Activated CD8-positive, alpha-beta T cell treated with anti-CD3 and anti-CD28 coated beads for 36 hours (primary cell): ENCODE measurements around the gene TRIM6. TPM values are rescaled to one million over a fixed set of nuclear protein-coding genes. Genes with fewer than 3 reads are reported as not detected.
A peak's percentile ranks its signal among the peaks of the same experiment; 100 is the strongest.
"Not testable (repeated sequence)": the region's sequence is repeated elsewhere in the genome, so short reads cannot be mapped to it uniquely, and the experiment has no call there.

Experiments used
- ATAC-seq: fragments of 200-7000 bp; cut with Tn5 transposase; one replicate; pipeline ENCODE4 v1.10.0; 2021; ENCODE audit warnings: mild to moderate bottlenecking, moderate library complexity
- CTCF ChIA-PET: fragments of 350-600 bp; sonication (Branson Sonifier 250); formaldehyde crosslinking; loops from one replicate; lab custom pipeline; 2021; ENCODE audit warnings: antibody characterized with exemption; lab: Charles Lee
- POLR2A ChIA-PET: fragments of 350-600 bp; sonication (Branson Sonifier 250); formaldehyde crosslinking; loops from one replicate; lab custom pipeline; 2021; ENCODE audit warnings: antibody characterized with exemption; lab: Charles Lee
- DNase-seq: peaks from one replicate; pipeline ENCODE4 v3.0.0-alpha.2; 2020
- H3K27ac Mint-ChIP-seq: one replicate; pipeline ENCODE4 v1.8.0; 2021; ENCODE audit warnings: mild to moderate bottlenecking, mixed read lengths
- H3K27me3 Mint-ChIP-seq: one replicate; pipeline ENCODE4 v1.8.0; 2021; ENCODE audit warnings: mixed read lengths
- H3K36me3 Mint-ChIP-seq: one replicate; pipeline ENCODE4 v1.8.0; 2021; ENCODE audit warnings: low read depth, mixed read lengths
- H3K4me1 Mint-ChIP-seq: one replicate; pipeline ENCODE4 v1.8.0; 2021; ENCODE audit warnings: low read depth, mixed read lengths
- H3K4me3 Mint-ChIP-seq: one replicate; pipeline ENCODE4 v1.8.0; 2021; ENCODE audit warnings: mild to moderate bottlenecking, moderate library complexity, mixed read lengths
- H3K9me3 Mint-ChIP-seq: one replicate; pipeline ENCODE4 v1.8.0; 2021; ENCODE audit warnings: mixed read lengths
- intact Hi-C: fragments of 100-400 bp; cut with micrococcal nuclease; formaldehyde crosslinking; loops from one replicate; pipeline ENCODE4 v1.10.0; 2022
- total RNA-seq, 2 experiments: library from RNA; stranded (reverse); gene quantifications; one replicate each; pipeline ENCODE4 v1.2.3, GENCODE V29; 2021
- TF ChIP-seq, protein P1 (sequence below): fragments of 200-600 bp; IDR thresholded peaks from one replicate; pipeline ENCODE4 v1.8.0; 2022; ENCODE audit warnings: antibody characterized with exemption, mild to moderate bottlenecking

TRIM6 gene
- total RNA-seq, 2 experiments from 2014 or later: 0.32 to 0.47 TPM

DNA sequence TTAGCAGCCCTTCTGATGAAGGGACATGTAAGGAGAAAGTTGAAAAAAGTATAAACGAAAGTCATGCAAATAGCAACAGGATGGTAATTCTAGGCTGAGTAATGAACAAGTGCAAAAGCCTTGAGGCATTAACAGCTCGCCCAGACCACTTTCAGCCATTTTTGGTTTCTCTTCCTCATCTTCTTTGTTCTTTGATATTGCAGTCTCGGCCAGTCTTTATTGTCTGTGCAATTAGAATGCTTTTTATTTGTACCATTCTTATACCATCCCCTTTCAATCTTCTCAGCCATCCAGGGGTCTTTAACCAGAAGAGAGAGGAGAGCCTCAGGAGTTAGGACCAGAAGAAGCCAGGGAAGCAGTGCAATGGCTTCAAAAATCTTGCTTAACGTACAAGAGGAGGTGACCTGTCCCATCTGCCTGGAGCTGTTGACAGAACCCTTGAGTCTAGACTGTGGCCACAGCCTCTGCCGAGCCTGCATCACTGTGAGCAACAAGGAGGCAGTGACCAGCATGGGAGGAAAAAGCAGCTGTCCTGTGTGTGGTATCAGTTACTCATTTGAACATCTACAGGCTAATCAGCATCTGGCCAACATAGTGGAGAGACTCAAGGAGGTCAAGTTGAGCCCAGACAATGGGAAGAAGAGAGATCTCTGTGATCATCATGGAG lies 35.7 kb downstream of the TRIM6 start:
- POLR2A ChIA-PET: no interaction called here
- peaks cover 43% of the 10 kb centered on the region for H3K4me1 Mint-ChIP-seq
- CTCF ChIA-PET: no interaction called here
- no peak overlapping the region for H3K27ac Mint-ChIP-seq
- peaks cover 31% of the 10 kb centered on the region for H3K36me3 Mint-ChIP-seq
- DNase-seq: no peak
- intact Hi-C loops: no loop called here
- no peaks in the 10 kb centered on the region for H3K27me3 Mint-ChIP-seq
- ATAC-seq: no peak
- H3K4me3 Mint-ChIP-seq: no peak overlapping the region
- no peaks in the 10 kb centered on the region for H3K9me3 Mint-ChIP-seq
- TF ChIP-seq, protein P1, sequence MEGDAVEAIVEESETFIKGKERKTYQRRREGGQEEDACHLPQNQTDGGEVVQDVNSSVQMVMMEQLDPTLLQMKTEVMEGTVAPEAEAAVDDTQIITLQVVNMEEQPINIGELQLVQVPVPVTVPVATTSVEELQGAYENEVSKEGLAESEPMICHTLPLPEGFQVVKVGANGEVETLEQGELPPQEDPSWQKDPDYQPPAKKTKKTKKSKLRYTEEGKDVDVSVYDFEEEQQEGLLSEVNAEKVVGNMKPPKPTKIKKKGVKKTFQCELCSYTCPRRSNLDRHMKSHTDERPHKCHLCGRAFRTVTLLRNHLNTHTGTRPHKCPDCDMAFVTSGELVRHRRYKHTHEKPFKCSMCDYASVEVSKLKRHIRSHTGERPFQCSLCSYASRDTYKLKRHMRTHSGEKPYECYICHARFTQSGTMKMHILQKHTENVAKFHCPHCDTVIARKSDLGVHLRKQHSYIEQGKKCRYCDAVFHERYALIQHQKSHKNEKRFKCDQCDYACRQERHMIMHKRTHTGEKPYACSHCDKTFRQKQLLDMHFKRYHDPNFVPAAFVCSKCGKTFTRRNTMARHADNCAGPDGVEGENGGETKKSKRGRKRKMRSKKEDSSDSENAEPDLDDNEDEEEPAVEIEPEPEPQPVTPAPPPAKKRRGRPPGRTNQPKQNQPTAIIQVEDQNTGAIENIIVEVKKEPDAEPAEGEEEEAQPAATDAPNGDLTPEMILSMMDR: no peak

DNA sequence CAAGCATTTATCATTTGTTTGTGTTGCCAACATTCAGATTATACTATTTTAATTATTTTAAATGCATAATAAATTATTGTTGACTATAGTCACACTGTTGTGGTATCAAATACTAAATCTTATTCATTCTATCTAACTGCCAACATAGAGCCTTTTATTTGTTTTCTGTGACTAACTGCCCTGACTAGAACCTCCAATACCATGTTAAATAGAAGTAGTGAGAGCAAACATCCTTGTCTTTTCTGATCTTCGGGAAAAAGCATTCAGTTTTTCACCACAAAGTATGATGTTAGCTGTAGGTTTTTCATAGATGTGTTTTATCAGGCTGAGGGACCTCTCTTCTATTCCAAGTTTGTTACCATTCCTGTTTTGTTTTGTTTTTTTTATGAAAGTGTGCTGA lies 43.5 kb downstream of the TRIM6 start:
- intact Hi-C loops: no loop called here
- DNase-seq (no peak), ATAC-seq (no peak)
- no peak overlapping the region for H3K27ac Mint-ChIP-seq
- no peaks in the 10 kb centered on the region for H3K9me3 Mint-ChIP-seq
- ChIA-PET CTCF (no interaction called here), POLR2A (no interaction called here)
- H3K4me1 Mint-ChIP-seq: peaks cover 8% of the 10 kb centered on the region
- H3K36me3 Mint-ChIP-seq: peaks cover 42% of the 10 kb centered on the region
- no peak overlapping the region for H3K4me3 Mint-ChIP-seq
- TF ChIP-seq, protein P1: no peak
- H3K27me3 Mint-ChIP-seq: no peaks in the 10 kb centered on the region

DNA sequence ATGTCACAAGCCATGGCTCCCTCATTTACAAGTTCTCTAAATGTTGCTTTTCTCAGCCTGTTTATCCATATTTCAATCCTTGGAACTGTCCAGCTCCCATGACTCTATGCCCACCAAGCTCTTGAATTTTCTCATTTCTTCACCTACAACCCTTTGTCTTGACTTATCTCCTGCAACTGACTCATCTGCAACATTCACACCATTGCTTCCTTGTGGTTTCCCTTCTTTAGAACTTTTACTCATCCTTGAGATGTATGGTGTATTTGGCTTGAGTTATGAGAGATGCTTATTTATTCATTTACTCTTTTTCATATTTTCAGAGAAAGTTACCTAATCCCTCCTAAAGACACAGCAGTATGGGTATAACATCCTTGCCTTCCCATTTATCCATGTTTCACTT lies 47.1 kb downstream of the TRIM6 start:
- POLR2A ChIA-PET: no interaction called here
- Mint-ChIP-seq H3K9me3 (no peaks in the 10 kb centered on the region), H3K4me3 (no peak overlapping the region), H3K36me3 (peaks cover 31% of the 10 kb centered on the region), H3K27me3 (no peaks in the 10 kb centered on the region), H3K27ac (no peak overlapping the region), H3K4me1 (peaks cover 8% of the 10 kb centered on the region)
- intact Hi-C loops: no loop called here
- DNase-seq: no peak
- ATAC-seq: peak; percentile 62
- TF ChIP-seq, protein P1: no peak
- CTCF ChIA-PET: no interaction called here

DNA sequence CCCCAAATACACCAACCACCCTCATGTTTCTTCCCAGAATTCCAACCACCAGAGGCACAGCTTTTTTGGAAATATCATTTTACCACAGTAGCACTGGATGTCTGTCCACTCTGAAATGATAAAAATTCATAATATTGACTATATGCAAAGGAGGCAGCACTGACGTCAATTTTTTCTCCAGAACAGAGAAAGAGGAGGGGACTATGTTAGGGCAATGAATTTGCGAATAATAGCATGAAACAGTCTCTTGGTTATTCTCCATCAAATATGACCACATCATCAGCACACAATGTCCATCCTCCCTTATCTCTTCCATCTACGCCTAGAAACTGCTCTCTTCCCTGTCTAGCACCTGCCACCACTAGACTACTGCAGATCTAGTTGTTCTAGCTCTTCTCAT lies 49.7 kb downstream of the TRIM6 start:
- intact Hi-C loops: no loop called here

DNA sequence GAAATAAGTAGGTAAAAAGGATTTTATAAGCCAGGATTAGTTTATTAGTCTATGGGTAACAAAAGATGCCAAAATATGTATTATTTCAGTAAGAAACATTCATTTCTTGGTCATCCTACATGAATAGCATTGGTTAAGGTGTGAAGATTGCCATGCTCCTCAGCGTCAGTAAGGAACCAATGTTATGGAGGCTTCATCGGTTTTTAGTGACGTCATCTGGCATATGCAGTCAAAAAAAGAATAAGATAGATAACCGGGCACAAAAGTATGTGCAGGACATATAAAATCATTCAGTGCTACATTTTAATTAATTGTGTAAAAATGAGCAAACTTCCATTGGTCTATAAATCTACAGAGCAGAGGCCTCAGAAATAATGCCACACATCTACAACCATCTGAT lies 59.0 kb downstream of the TRIM6 start:
- Mint-ChIP-seq H3K36me3 (peaks cover 1% of the 10 kb centered on the region), H3K4me1 (no peaks in the 10 kb centered on the region), H3K27me3 (no peaks in the 10 kb centered on the region), H3K27ac (no peak overlapping the region), H3K4me3 (no peak overlapping the region), H3K9me3 (no peaks in the 10 kb centered on the region)
- ChIA-PET CTCF (no interaction called here), POLR2A (no interaction called here)
- ATAC-seq (no peak), DNase-seq (no peak)
- TF ChIP-seq, protein P1: no peak
- intact Hi-C loops: no loop called here

More for the DNA sequence above, 49.7 kb downstream of the TRIM6 start:
- TF ChIP-seq, protein P1: no peak
- Mint-ChIP-seq H3K4me1 (peaks cover 8% of the 10 kb centered on the region), H3K9me3 (no peaks in the 10 kb centered on the region), H3K36me3 (peaks cover 18% of the 10 kb centered on the region), H3K27ac (no peak overlapping the region), H3K4me3 (no peak overlapping the region), H3K27me3 (no peaks in the 10 kb centered on the region)
- no peak for ATAC-seq
- DNase-seq: no peak
- ChIA-PET POLR2A (no interaction called here), CTCF (no interaction called here)

DNA sequence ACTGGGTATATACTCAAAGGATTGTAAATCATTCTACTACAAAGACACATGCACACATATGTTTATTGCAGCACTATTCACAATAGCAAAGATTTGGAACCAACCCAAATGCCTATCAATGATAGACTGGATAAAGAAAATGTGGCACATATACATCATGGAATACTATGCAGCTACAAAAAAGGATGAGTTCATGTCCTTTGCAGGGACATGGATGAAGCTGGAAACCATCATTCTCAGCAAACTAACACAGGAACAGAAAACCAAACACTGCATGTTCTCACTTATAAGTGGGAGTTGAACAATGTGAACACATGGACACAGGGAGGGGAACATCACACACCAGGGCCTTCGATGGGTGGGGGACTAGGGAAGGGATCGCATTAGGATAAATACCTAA lies 60.5 kb downstream of the TRIM6 start:
- intact Hi-C loops, H3K27me3 Mint-ChIP-seq, ATAC-seq, H3K27ac Mint-ChIP-seq, H3K4me1 Mint-ChIP-seq, CTCF ChIA-PET, POLR2A ChIA-PET, H3K36me3 Mint-ChIP-seq, H3K9me3 Mint-ChIP-seq, DNase-seq, H3K4me3 Mint-ChIP-seq: not testable (repeated sequence)
